CD4-positive, alpha-beta T cell treated with Interleukin-15 for 4 hours (primary cell): ENCODE measurements around the gene KLHDC4.
A peak's percentile ranks its signal among the peaks of the same experiment; 100 is the strongest.
"Not testable (repeated sequence)": the region's sequence is repeated elsewhere in the genome, so short reads cannot be mapped to it uniquely, and the experiment has no call there.

ENCODE experiments used
- DNase-seq: peaks from one replicate; pipeline ENCODE4 v3.0.0-alpha.2; 2020; ENCODE audit warnings: low spot score

Gene KLHDC4

GRCh38 chr16:87742781-87743490 is 22.9 kb downstream of the KLHDC4 start:
- DNase-seq: no peak

GRCh38 chr16:87741700-87742415 is 23.9 kb downstream of the KLHDC4 start:
- no peak for DNase-seq

- no peak for DNase-seq
These were observed 24.8 kb downstream of the KLHDC4 start for GRCh38 chr16:87740909-87741424.

GRCh38 chr16:87740441-87740840 is 25.3 kb downstream of the KLHDC4 start:
- DNase-seq: no peak

GRCh38 chr16:87739801-87740200 is 26.0 kb downstream of the KLHDC4 start:
- DNase-seq: no peak

GRCh38 chr16:87736008-87736382 is 29.8 kb downstream of the KLHDC4 start:
- no peak for DNase-seq

- no peak for DNase-seq
These were observed 30.3 kb downstream of the KLHDC4 start for GRCh38 chr16:87735270-87736007.

GRCh38 chr16:87734644-87735043 is 31.1 kb downstream of the KLHDC4 start:
- no peak for DNase-seq

GRCh38 chr16:87733190-87733589 is 32.6 kb downstream of the KLHDC4 start:
- DNase-seq: no peak

- no peak for DNase-seq
These were observed 34.2 kb downstream of the KLHDC4 start for GRCh38 chr16:87731607-87732006.

GRCh38 chr16:87729266-87729954 is 36.4 kb downstream of the KLHDC4 start:
- DNase-seq: no peak

- no peak for DNase-seq
These were observed 37.8 kb downstream of the KLHDC4 start for GRCh38 chr16:87728026-87728425.

- DNase-seq: no peak
These were observed 38.4 kb downstream of the KLHDC4 start for GRCh38 chr16:87727346-87727745.

- DNase-seq: not testable (repeated sequence)
These were observed 39.2 kb downstream of the KLHDC4 start for GRCh38 chr16:87726577-87726976.

- DNase-seq: no peak
These were observed 40.1 kb downstream of the KLHDC4 start for GRCh38 chr16:87725596-87726235.

GRCh38 chr16:87724490-87725291 is 41.1 kb downstream of the KLHDC4 start:
- peak; percentile 30 for DNase-seq

- no peak for DNase-seq
These were observed 42.6 kb downstream of the KLHDC4 start for GRCh38 chr16:87723226-87723623.

- no peak for DNase-seq
These were observed 43.1 kb downstream of the KLHDC4 start for GRCh38 chr16:87722590-87723225.

GRCh38 chr16:87721622-87722585 is 43.9 kb downstream of the KLHDC4 start:
- DNase-seq: no peak
